GM23338 (cell line): ENCODE results near the gene ZNF578. TPM values are rescaled to one million over a fixed set of nuclear protein-coding genes. Genes with fewer than 3 reads are reported as not detected.

Source experiments
- ATAC-seq: fragments of 200-7000 bp; cut with Tn5 transposase; 3 replicates; pipeline ENCODE4 v1.9.1; 2020
- DNase-seq: peaks from one replicate; pipeline ENCODE4 v3.0.0-alpha.2; 2015; ENCODE audit warnings: low spot score
- H2AFZ ChIP-seq: fragments of 200-600 bp; sonication (generic); 2 replicates; pipeline ENCODE4 v1.8.0; 2016; ENCODE audit warnings: antibody characterized with exemption, mild to moderate bottlenecking, moderate library complexity
- H3F3A ChIP-seq: fragments of 200-600 bp; sonication (generic); replicated peaks from 2 replicates; pipeline ENCODE4 v1.8.0; 2017; ENCODE audit warnings: antibody characterized with exemption, mixed run types, low read depth
- H3K27ac ChIP-seq: fragments of 200-600 bp; sonication (generic); 2 replicates; pipeline ENCODE4 v1.6.1; 2016; ENCODE audit warnings: low read depth
- H3K27me3 ChIP-seq: fragments of 200-600 bp; sonication (generic); 2 replicates; pipeline ENCODE4 v1.8.0; 2016; ENCODE audit warnings: mild to moderate bottlenecking, mixed run types, moderate library complexity; ENCODE audit not compliant: insufficient read depth
- H3K36me3 ChIP-seq: fragments of 200-600 bp; sonication (generic); 2 replicates; pipeline ENCODE4 v1.8.0; 2016; ENCODE audit warnings: mild to moderate bottlenecking; ENCODE audit not compliant: insufficient read depth
- H3K4me1 ChIP-seq: fragments of 200-600 bp; sonication (generic); 2 replicates; pipeline ENCODE4 v1.8.0; 2016; ENCODE audit warnings: mild to moderate bottlenecking, moderate library complexity; ENCODE audit not compliant: insufficient read depth
- H3K4me2 ChIP-seq: fragments of 200-600 bp; sonication (generic); 2 replicates; pipeline ENCODE4 v1.7.1; 2017; ENCODE audit warnings: mixed run types
- H3K4me3 ChIP-seq: fragments of 200-600 bp; sonication (generic); 2 replicates; pipeline ENCODE4 v1.6.1; 2016; ENCODE audit warnings: mixed run types
- H3K79me2 ChIP-seq: fragments of 200-600 bp; sonication (generic); replicated peaks from 2 replicates; pipeline ENCODE4 v1.8.0; 2017; ENCODE audit warnings: mild to moderate bottlenecking; ENCODE audit not compliant: insufficient read depth
- H3K9me2 ChIP-seq: fragments of 200-600 bp; sonication (generic); 2 replicates; pipeline ENCODE4 v1.8.0; 2017; ENCODE audit not compliant: insufficient read depth
- H4K20me1 ChIP-seq: fragments of 200-600 bp; sonication (generic); replicated peaks from 2 replicates; pipeline ENCODE4 v1.8.0; 2017; ENCODE audit warnings: mild to moderate bottlenecking; ENCODE audit not compliant: insufficient read depth
- H3K27ac Mint-ChIP-seq: 2 replicates; pipeline ENCODE4 v1.8.0; 2020; ENCODE audit warnings: inconsistent platforms, mild to moderate bottlenecking, moderate library complexity, mixed read lengths
- H3K27me3 Mint-ChIP-seq: 3 replicates; pipeline ENCODE4 v1.8.0; 2022; ENCODE audit warnings: low read depth, mild to moderate bottlenecking, moderate library complexity, mixed read lengths, inconsistent platforms; ENCODE audit not compliant: insufficient read depth, poor library complexity
- H3K36me3 Mint-ChIP-seq: 3 replicates; pipeline ENCODE4 v1.8.0; 2021; ENCODE audit warnings: low read depth, mild to moderate bottlenecking, inconsistent platforms, moderate library complexity, mixed read lengths
- H3K4me1 Mint-ChIP-seq: 3 replicates; pipeline ENCODE4 v1.8.0; 2020; ENCODE audit warnings: mild to moderate bottlenecking, inconsistent platforms, mixed read lengths
- H3K4me3 Mint-ChIP-seq: 3 replicates; pipeline ENCODE4 v1.8.0; 2021; ENCODE audit warnings: moderate library complexity, mild to moderate bottlenecking, inconsistent platforms, mixed read lengths
- H3K9me3 Mint-ChIP-seq: 3 replicates; pipeline ENCODE4 v1.8.0; 2020; ENCODE audit warnings: moderate library complexity, mild to moderate bottlenecking, inconsistent platforms, mixed read lengths
- CREB1 ChIP-seq: fragments of 250-450 bp; sonication (Bioruptor Pico); IDR thresholded peaks from 2 replicates; pipeline ENCODE4 v1.5.0; 2020; ENCODE audit warnings: low read depth, mild to moderate bottlenecking, moderate library complexity
- CTCF ChIP-seq, 2 experiments: fragments of 200-600 bp in 1 of 2; sonication (generic) in 1 of 2; conservative IDR thresholded peaks; 2 replicates each; pipeline versions ENCODE4 v1.5.1 to v1.6.1; 2016 to 2017; ENCODE audit warnings: antibody characterized with exemption in 2 of 2, low read depth in 2 of 2, mild to moderate bottlenecking in 2 of 2, moderate library complexity in 1 of 2
- ETS1 ChIP-seq: IDR thresholded peaks from 2 replicates; pipeline ENCODE4 v1.6.1; 2016; ENCODE audit warnings: antibody characterized with exemption
- EZH2 ChIP-seq: fragments of 200-600 bp; sonication (generic); IDR thresholded peaks from one replicate; pipeline ENCODE4 v1.8.0; 2017; ENCODE audit warnings: antibody characterized with exemption, mild to moderate bottlenecking, low read depth; ENCODE audit not compliant: unreplicated experiment
- JUNB ChIP-seq: IDR thresholded peaks from one replicate; pipeline ENCODE4 v1.6.1; 2016; ENCODE audit warnings: antibody characterized with exemption; ENCODE audit not compliant: unreplicated experiment
- NANOG ChIP-seq: IDR thresholded peaks from 2 replicates; pipeline ENCODE4 v1.6.1; 2016; ENCODE audit warnings: antibody characterized with exemption, borderline replicate concordance
- REST ChIP-seq: IDR thresholded peaks from one replicate; pipeline ENCODE4 v1.6.1; 2018; ENCODE audit warnings: antibody characterized with exemption; ENCODE audit not compliant: unreplicated experiment
- STAT1 ChIP-seq: IDR thresholded peaks from one replicate; pipeline ENCODE4 v1.6.1; 2016; ENCODE audit warnings: antibody characterized with exemption; ENCODE audit not compliant: unreplicated experiment
- ZNF114 ChIP-seq: fragments of 250-450 bp; sonication (Bioruptor Pico); IDR thresholded peaks from 2 replicates; pipeline ENCODE4 v1.5.0; 2020; ENCODE audit warnings: mild to moderate bottlenecking, moderate library complexity
- ZNF331 ChIP-seq: fragments of 250-450 bp; sonication (Bioruptor Pico); IDR thresholded peaks from 2 replicates; pipeline ENCODE4 v1.5.0; 2020; ENCODE audit warnings: low read depth, mild to moderate bottlenecking, moderate library complexity
- ZNF462 ChIP-seq: fragments of 250-450 bp; sonication (Bioruptor Pico); IDR thresholded peaks from 2 replicates; pipeline ENCODE4 v1.5.0; 2020; ENCODE audit warnings: mild to moderate bottlenecking, moderate library complexity
- polyA plus RNA-seq: library from polyadenylated mRNA; unstranded; fragments of >200 nt; fragmentation: Nextera tagmentation; extraction: Ambion mirVana; gene quantifications from 2 replicates; pipeline ENCODE4 v1.2.1, GENCODE V29; 2016
- total RNA-seq: library from RNA; depleted of rRNA; stranded (reverse); fragments of >200 nt; shearing (Covaris generic); gene quantifications from 2 replicates; pipeline ENCODE4 v1.2.3, GENCODE V29; 2014

ZNF578 gene
- total and polyA plus RNA-seq, 2 experiments from 2014 or later, result 4.1 to 23.9 TPM

- TF ChIP-seq ZNF462 (CRISPR knock-in tag) (no peak), CREB1 (CRISPR knock-in tag) (no peak), ZNF331 (CRISPR knock-in tag) (no peak), JUNB (no peak), ZNF114 (CRISPR knock-in tag) (no peak), NANOG (no peak), CTCF (conservative IDR thresholded peaks at IDR 0.05; ENCODE audit: low read depth in 2 of 2) (no peak), ETS1 (no peak), STAT1 (no peak), EZH2 (no peak), REST (no peak)
- Histone ChIP-seq H3K79me2 (peaks cover 13% of the 10 kb centered on the region), H3K4me1 (peaks cover 12% of the 10 kb centered on the region), H3F3A (no peaks in the 10 kb centered on the region), H2AFZ (no peak overlapping the region), H3K9me2 (no peaks in the 10 kb centered on the region), H3K4me3 (no peak overlapping the region), H3K36me3 (no peaks in the 10 kb centered on the region), H3K27me3 (peaks cover 72% of the 10 kb centered on the region), H3K4me2 (no peak overlapping the region), H3K27ac (no peak overlapping the region), H4K20me1 (peaks cover 34% of the 10 kb centered on the region)
- ATAC-seq, result no peak
- Mint-ChIP-seq H3K4me3 (no peak overlapping the region), H3K27me3 (peaks cover 87% of the 10 kb centered on the region), H3K9me3 (peaks cover 2% of the 10 kb centered on the region; the same call in 2 of the 3 replicates), H3K36me3 (peaks cover 9% of the 10 kb centered on the region), H3K4me1 (peaks cover 19% of the 10 kb centered on the region), H3K27ac (no peak overlapping the region)
- no peak for DNase-seq
Measured at GRCh38 chr19:52498571-52498970, 45.2 kb downstream of the ZNF578 start.
